ENCODE results near the gene SUSD1.

Gene SUSD1

GRCh38 chr9:112110777-112111113, 64.4 kb downstream of the SUSD1 start:
- no peak for TF ChIP-seq CTCF (IDR thresholded peaks at IDR 0.05; ENCODE audit: low read depth, low read length)
- DNase-seq (ENCODE audit: low read depth, low spot score): no peak
- H3K4me3 ChIP-seq (ENCODE audit: low read depth, low read length): no peak overlapping the region
- in situ Hi-C loops (cut with HindIII; ENCODE audit: low sequenced_read_pairs): no loop called here

- no peak overlapping the region for H3K4me3 ChIP-seq (ENCODE audit: low read depth, low read length)
- TF ChIP-seq CTCF (IDR thresholded peaks at IDR 0.05; ENCODE audit: low read depth, low read length): no peak
- no peak for DNase-seq (ENCODE audit: low read depth, low spot score)
- in situ Hi-C loops (cut with HindIII; ENCODE audit: low sequenced_read_pairs): no loop called here
These were observed 64.9 kb downstream of the SUSD1 start for GRCh38 chr9:112110094-112110776.

- TF ChIP-seq CTCF (IDR thresholded peaks at IDR 0.05; ENCODE audit: low read depth, low read length): no peak
- H3K4me3 ChIP-seq (ENCODE audit: low read depth, low read length): no peak overlapping the region
- in situ Hi-C loops (cut with HindIII; ENCODE audit: low sequenced_read_pairs): no loop called here
- DNase-seq (ENCODE audit: low read depth, low spot score): no peak
These were observed 70.2 kb downstream of the SUSD1 start for GRCh38 chr9:112104901-112105300.

GRCh38 chr9:112104401-112104800, 70.7 kb downstream of the SUSD1 start:
- no peak for DNase-seq (ENCODE audit: low read depth, low spot score)
- no peak for TF ChIP-seq CTCF (IDR thresholded peaks at IDR 0.05; ENCODE audit: low read depth, low read length)
- in situ Hi-C loops (cut with HindIII; ENCODE audit: low sequenced_read_pairs): no loop called here
- H3K4me3 ChIP-seq (ENCODE audit: low read depth, low read length): no peak overlapping the region

GRCh38 chr9:112103405-112103804, 71.7 kb downstream of the SUSD1 start:
- no peak for DNase-seq (ENCODE audit: low read depth, low spot score)
- TF ChIP-seq CTCF (IDR thresholded peaks at IDR 0.05; ENCODE audit: low read depth, low read length): no peak
- no peak overlapping the region for H3K4me3 ChIP-seq (ENCODE audit: low read depth, low read length)
- in situ Hi-C loops (cut with HindIII; ENCODE audit: low sequenced_read_pairs): no loop called here

- peak; percentile 75 for DNase-seq (ENCODE audit: low read depth, low spot score)
- peak; percentile 92 for TF ChIP-seq CTCF (IDR thresholded peaks at IDR 0.05; ENCODE audit: low read depth, low read length)
- no peak overlapping the region for H3K4me3 ChIP-seq (ENCODE audit: low read depth, low read length)
- in situ Hi-C loops (cut with HindIII; ENCODE audit: low sequenced_read_pairs): no loop called here
These were observed 77.1 kb downstream of the SUSD1 start for GRCh38 chr9:112097712-112098688.
